Measurements from ENCODE around the gene KCNJ6.
"Not testable (repeated sequence)": the region's sequence is repeated elsewhere in the genome, so short reads cannot be mapped to it uniquely, and the experiment has no call there.

Gene KCNJ6

GRCh38 chr21:37601027-37601426 is 315.2 kb downstream of the KCNJ6 start:
- no peak for DNase-seq (ENCODE audit: low read depth)
- H3K4me3 ChIP-seq (ENCODE audit: low read depth, low read length) = no peak overlapping the region
- no peak for TF ChIP-seq CTCF (conservative IDR thresholded peaks at IDR 0.05; ENCODE audit: low read depth, low read length)

GRCh38 chr21:37595944-37596343 is 320.3 kb downstream of the KCNJ6 start:
- H3K4me3 ChIP-seq (ENCODE audit: low read depth, low read length) = no peak overlapping the region
- no peak for TF ChIP-seq CTCF (conservative IDR thresholded peaks at IDR 0.05; ENCODE audit: low read depth, low read length)
- no peak for DNase-seq (ENCODE audit: low read depth)

- H3K4me3 ChIP-seq (ENCODE audit: low read depth, low read length) = no peak overlapping the region
- no peak for TF ChIP-seq CTCF (conservative IDR thresholded peaks at IDR 0.05; ENCODE audit: low read depth, low read length)
- DNase-seq (ENCODE audit: low read depth) = no peak
Measured at GRCh38 chr21:37594472-37594951, 321.7 kb downstream of the KCNJ6 start.

- no peak for DNase-seq (ENCODE audit: low read depth)
- TF ChIP-seq CTCF (conservative IDR thresholded peaks at IDR 0.05; ENCODE audit: low read depth, low read length) = no peak
- no peak overlapping the region for H3K4me3 ChIP-seq (ENCODE audit: low read depth, low read length)
Measured at GRCh38 chr21:37593740-37594471, 322.4 kb downstream of the KCNJ6 start.

GRCh38 chr21:37593015-37593414 is 323.2 kb downstream of the KCNJ6 start:
- DNase-seq (ENCODE audit: low read depth) = peak; percentile 4
- no peak for TF ChIP-seq CTCF (conservative IDR thresholded peaks at IDR 0.05; ENCODE audit: low read depth, low read length)
- no peak overlapping the region for H3K4me3 ChIP-seq (ENCODE audit: low read depth, low read length)

GRCh38 chr21:37592496-37592895 is 323.8 kb downstream of the KCNJ6 start:
- DNase-seq (ENCODE audit: low read depth) = no peak
- TF ChIP-seq CTCF (conservative IDR thresholded peaks at IDR 0.05; ENCODE audit: low read depth, low read length) = no peak
- no peak overlapping the region for H3K4me3 ChIP-seq (ENCODE audit: low read depth, low read length)

GRCh38 chr21:37591994-37592393 is 324.3 kb downstream of the KCNJ6 start:
- DNase-seq (ENCODE audit: low read depth); H3K4me3 ChIP-seq (ENCODE audit: low read depth, low read length): not testable (repeated sequence)

- H3K4me3 ChIP-seq (ENCODE audit: low read depth, low read length); DNase-seq (ENCODE audit: low read depth): not testable (repeated sequence)
Measured at GRCh38 chr21:37590836-37591235, 325.4 kb downstream of the KCNJ6 start.

GRCh38 chr21:37588644-37589043 is 327.6 kb downstream of the KCNJ6 start:
- H3K4me3 ChIP-seq (ENCODE audit: low read depth, low read length); DNase-seq (ENCODE audit: low read depth): not testable (repeated sequence)
